HEK293 (cell line): ENCODE results near the gene S100A7.

ENCODE experiments used
- CTCF ChIA-PET: fragments of 350-600 bp; formaldehyde crosslinking; extraction: SDS; loops from one replicate; lab custom pipeline; 2021; ENCODE audit warnings: antibody characterized with exemption; lab: Yijun Ruan, JAX
- POLR2A ChIA-PET: fragments of 300-600 bp; formaldehyde crosslinking; extraction: SDS; loops from one replicate; lab custom pipeline; 2020; ENCODE audit warnings: antibody characterized with exemption, inconsistent platforms; lab: Yijun Ruan, JAX
- H3K27ac ChIP-seq: fragments of 200-500 bp; sonication (Bioruptor generic); 2 replicates; pipeline ENCODE4 v1.5.1; 2014; ENCODE audit warnings: low read depth, low read length, control low read depth, inconsistent platforms; ENCODE audit errors: extremely low read depth
- H3K36me3 ChIP-seq, 2 experiments: fragments of 200-500 bp in 1 of 2; sonication (Bioruptor generic) in 1 of 2; 1 replicate in 1 of 2; 2 replicates in 1 of 2; pipeline ENCODE4 v1.5.1; 2014 to 2017; ENCODE audit warnings: inconsistent platforms in 2 of 2, low read length in 2 of 2; ENCODE audit not compliant: control insufficient read depth in 2 of 2, insufficient read depth in 1 of 2
- H3K4me1 ChIP-seq: fragments of 200-500 bp; sonication (Bioruptor generic); 2 replicates; pipeline ENCODE4 v1.5.1; 2014; ENCODE audit warnings: mild to moderate bottlenecking, low read length, inconsistent platforms; ENCODE audit not compliant: control insufficient read depth, insufficient read depth
- H3K4me3 ChIP-seq: 2 replicates; pipeline ENCODE4 v1.5.1; 2011; ENCODE audit warnings: low read depth, mild to moderate bottlenecking, control low read depth, low read length, moderate library complexity
- H3K9me3 ChIP-seq: fragments of 200-500 bp; sonication (Bioruptor generic); 2 replicates; pipeline ENCODE4 v1.5.1; 2014; ENCODE audit warnings: low read depth, low read length, inconsistent platforms; ENCODE audit not compliant: control insufficient read depth, insufficient read depth
- FEZF1 ChIP-seq: fragments of 450-650 bp; formaldehyde crosslinking; IDR thresholded peaks from 2 replicates; pipeline ENCODE4 v1.5.1; 2016; ENCODE audit warnings: missing biosample characterization, missing genetic modification characterization
- KLF1 ChIP-seq: fragments of 450-650 bp; formaldehyde crosslinking; IDR thresholded peaks from 2 replicates; pipeline ENCODE4 v1.5.1; 2016; ENCODE audit warnings: missing biosample characterization, missing genetic modification characterization
- OVOL3 ChIP-seq: fragments of 450-650 bp; formaldehyde crosslinking; IDR thresholded peaks from 2 replicates; pipeline ENCODE4 v1.5.1; 2016; ENCODE audit warnings: missing biosample characterization, missing genetic modification characterization
- PRDM1 ChIP-seq: fragments of 450-650 bp; formaldehyde crosslinking; IDR thresholded peaks from 2 replicates; pipeline ENCODE4; 2016; ENCODE audit warnings: missing biosample characterization, missing genetic modification characterization
- PRDM10 ChIP-seq: fragments of 450-650 bp; formaldehyde crosslinking; IDR thresholded peaks from 2 replicates; pipeline ENCODE4 v1.5.1; 2016; ENCODE audit warnings: missing biosample characterization, missing genetic modification characterization
- SP2 ChIP-seq: fragments of 450-650 bp; formaldehyde crosslinking; IDR thresholded peaks from 2 replicates; pipeline ENCODE4 v1.5.1; 2016; ENCODE audit warnings: missing biosample characterization, missing genetic modification characterization
- SP7 ChIP-seq: fragments of 450-650 bp; formaldehyde crosslinking; IDR thresholded peaks from 2 replicates; pipeline ENCODE4 v1.5.1; 2016; ENCODE audit warnings: missing biosample characterization, missing genetic modification characterization
- ZBTB20 ChIP-seq: fragments of 450-650 bp; formaldehyde crosslinking; IDR thresholded peaks from 2 replicates; pipeline ENCODE4 v1.5.1; 2016; ENCODE audit warnings: missing biosample characterization, missing genetic modification characterization
- ZNF18 ChIP-seq: fragments of 450-650 bp; formaldehyde crosslinking; IDR thresholded peaks from 2 replicates; pipeline ENCODE4 v1.5.1; 2016; ENCODE audit warnings: missing biosample characterization, missing genetic modification characterization
- ZNF19 ChIP-seq: fragments of 450-650 bp; formaldehyde crosslinking; IDR thresholded peaks from 2 replicates; pipeline ENCODE4; 2016; ENCODE audit warnings: missing biosample characterization, missing genetic modification characterization, low read depth
- ZNF362 ChIP-seq: fragments of 450-650 bp; formaldehyde crosslinking; IDR thresholded peaks from 2 replicates; pipeline ENCODE4 v1.5.1; 2016; ENCODE audit warnings: missing biosample characterization, missing genetic modification characterization
- ZNF37A ChIP-seq: fragments of 450-650 bp; IDR thresholded peaks from 2 replicates; pipeline ENCODE4 v1.5.1; 2018; ENCODE audit warnings: missing biosample characterization, missing genetic modification characterization
- ZNF449 ChIP-seq: fragments of 450-650 bp; formaldehyde crosslinking; IDR thresholded peaks from 2 replicates; pipeline ENCODE4 v1.5.1; 2017; ENCODE audit warnings: missing biosample characterization, mild to moderate bottlenecking, missing genetic modification characterization, moderate library complexity
- ZNF600 ChIP-seq: fragments of 450-650 bp; formaldehyde crosslinking; IDR thresholded peaks from 2 replicates; pipeline ENCODE4 v1.5.1; 2016; ENCODE audit warnings: missing biosample characterization, missing genetic modification characterization
- ZNF701 ChIP-seq: fragments of 450-650 bp; formaldehyde crosslinking; IDR thresholded peaks from 2 replicates; pipeline ENCODE4 v1.5.1; 2016; ENCODE audit warnings: missing biosample characterization, missing genetic modification characterization
- ZSCAN30 ChIP-seq: fragments of 450-650 bp; IDR thresholded peaks from 2 replicates; pipeline ENCODE4 v1.5.1; 2018; ENCODE audit warnings: missing biosample characterization, mild to moderate bottlenecking, missing genetic modification characterization, moderate library complexity
- TF ChIP-seq, protein P1 (sequence below): fragments of 450-650 bp; formaldehyde crosslinking; IDR thresholded peaks from 2 replicates; pipeline ENCODE4 v1.5.1; 2016; ENCODE audit warnings: missing biosample characterization, missing genetic modification characterization
- TF ChIP-seq, protein P2 (sequence below): fragments of 450-650 bp; formaldehyde crosslinking; conservative IDR thresholded peaks from 2 replicates; pipeline ENCODE4 v1.5.1; 2016; ENCODE audit warnings: low read depth, missing biosample characterization, missing genetic modification characterization
- TF ChIP-seq, protein P3 (sequence below): fragments of 450-650 bp; formaldehyde crosslinking; IDR thresholded peaks from 2 replicates; pipeline ENCODE4 v1.5.1; 2016; ENCODE audit warnings: missing biosample characterization, missing genetic modification characterization

Gene S100A7

DNA sequence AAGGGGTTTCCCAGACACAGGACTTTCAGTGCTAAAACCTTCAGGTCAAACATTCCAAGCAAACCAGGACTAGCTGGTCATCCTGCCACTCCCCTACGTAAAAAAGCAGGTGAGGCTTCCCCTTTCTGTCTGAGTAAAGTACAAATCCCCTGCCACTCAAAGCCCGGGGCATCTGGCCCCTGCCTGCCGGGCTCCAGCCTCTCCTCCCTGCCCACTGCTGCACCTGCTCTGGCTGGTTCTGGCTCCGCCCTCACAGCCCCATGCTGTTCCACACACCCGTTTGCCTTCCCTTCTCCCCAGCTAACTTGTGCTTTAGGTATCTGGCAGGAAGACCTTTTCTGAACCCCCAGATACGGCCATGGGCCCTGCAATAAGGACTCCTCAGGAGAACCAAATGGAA, 23.3 kb upstream of the S100A7 start (continued):
- no peak for TF ChIP-seq ZSCAN30 (tag by site-specific recombination)
- TF ChIP-seq, protein P1, sequence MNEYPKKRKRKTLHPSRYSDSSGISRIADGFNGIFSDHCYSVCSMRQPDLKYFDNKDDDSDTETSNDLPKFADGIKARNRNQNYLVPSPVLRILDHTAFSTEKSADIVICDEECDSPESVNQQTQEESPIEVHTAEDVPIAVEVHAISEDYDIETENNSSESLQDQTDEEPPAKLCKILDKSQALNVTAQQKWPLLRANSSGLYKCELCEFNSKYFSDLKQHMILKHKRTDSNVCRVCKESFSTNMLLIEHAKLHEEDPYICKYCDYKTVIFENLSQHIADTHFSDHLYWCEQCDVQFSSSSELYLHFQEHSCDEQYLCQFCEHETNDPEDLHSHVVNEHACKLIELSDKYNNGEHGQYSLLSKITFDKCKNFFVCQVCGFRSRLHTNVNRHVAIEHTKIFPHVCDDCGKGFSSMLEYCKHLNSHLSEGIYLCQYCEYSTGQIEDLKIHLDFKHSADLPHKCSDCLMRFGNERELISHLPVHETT (tag by site-specific recombination) = no peak
- no peak for TF ChIP-seq ZNF362 (tag by site-specific recombination)
- TF ChIP-seq PRDM10 = no peak
- no peak for TF ChIP-seq SP2 (tag by site-specific recombination)
- TF ChIP-seq KLF1 (tag by site-specific recombination) = peak; percentile 40; the same call in 1 of the 2 replicates
- TF ChIP-seq ZNF600 (tag by site-specific recombination) = peak; percentile 10; the same call in 1 of the 2 replicates
- TF ChIP-seq SP7 (tag by site-specific recombination) = no peak
- TF ChIP-seq FEZF1 (tag by site-specific recombination) = no peak
- TF ChIP-seq OVOL3 (tag by site-specific recombination) = no peak
- no peak for TF ChIP-seq ZNF701 (tag by site-specific recombination)
- no peak for TF ChIP-seq ZNF19 (tag by site-specific recombination)

DNA sequence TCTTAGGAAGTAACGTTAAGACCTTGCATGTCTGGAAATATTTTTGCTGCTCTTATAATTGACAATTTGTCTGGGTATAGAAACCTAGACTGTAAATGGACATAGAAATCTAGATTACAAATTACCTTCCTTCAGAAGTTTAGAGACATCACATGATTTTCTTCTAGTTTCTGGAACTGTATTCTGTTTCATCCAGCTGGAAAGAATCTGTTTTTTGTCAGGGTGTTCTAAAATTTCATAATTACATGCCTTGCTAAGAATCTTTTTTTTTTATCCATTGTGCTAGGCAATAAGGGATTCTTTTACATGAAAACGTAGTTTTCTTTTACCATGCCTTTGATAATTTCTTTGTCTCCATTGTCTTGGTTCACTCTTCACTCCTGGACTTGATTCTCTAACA, 20.7 kb upstream of the S100A7 start:
- Histone ChIP-seq H3K4me1 (no peaks in the 10 kb centered on the region), H3K27ac (no peak overlapping the region), H3K9me3 (no peaks in the 10 kb centered on the region), H3K36me3 (no peaks in the 10 kb centered on the region), H3K4me3 (no peak overlapping the region)
- ChIA-PET POLR2A (no interaction called here), CTCF (interaction anchor here (1.5 kb wide), 1 partner anchor 15 kb away, joined by 7 read pairs; no protein-coding TSS in a partner anchor)
- TF ChIP-seq PRDM1 = no peak
- TF ChIP-seq, protein P2, sequence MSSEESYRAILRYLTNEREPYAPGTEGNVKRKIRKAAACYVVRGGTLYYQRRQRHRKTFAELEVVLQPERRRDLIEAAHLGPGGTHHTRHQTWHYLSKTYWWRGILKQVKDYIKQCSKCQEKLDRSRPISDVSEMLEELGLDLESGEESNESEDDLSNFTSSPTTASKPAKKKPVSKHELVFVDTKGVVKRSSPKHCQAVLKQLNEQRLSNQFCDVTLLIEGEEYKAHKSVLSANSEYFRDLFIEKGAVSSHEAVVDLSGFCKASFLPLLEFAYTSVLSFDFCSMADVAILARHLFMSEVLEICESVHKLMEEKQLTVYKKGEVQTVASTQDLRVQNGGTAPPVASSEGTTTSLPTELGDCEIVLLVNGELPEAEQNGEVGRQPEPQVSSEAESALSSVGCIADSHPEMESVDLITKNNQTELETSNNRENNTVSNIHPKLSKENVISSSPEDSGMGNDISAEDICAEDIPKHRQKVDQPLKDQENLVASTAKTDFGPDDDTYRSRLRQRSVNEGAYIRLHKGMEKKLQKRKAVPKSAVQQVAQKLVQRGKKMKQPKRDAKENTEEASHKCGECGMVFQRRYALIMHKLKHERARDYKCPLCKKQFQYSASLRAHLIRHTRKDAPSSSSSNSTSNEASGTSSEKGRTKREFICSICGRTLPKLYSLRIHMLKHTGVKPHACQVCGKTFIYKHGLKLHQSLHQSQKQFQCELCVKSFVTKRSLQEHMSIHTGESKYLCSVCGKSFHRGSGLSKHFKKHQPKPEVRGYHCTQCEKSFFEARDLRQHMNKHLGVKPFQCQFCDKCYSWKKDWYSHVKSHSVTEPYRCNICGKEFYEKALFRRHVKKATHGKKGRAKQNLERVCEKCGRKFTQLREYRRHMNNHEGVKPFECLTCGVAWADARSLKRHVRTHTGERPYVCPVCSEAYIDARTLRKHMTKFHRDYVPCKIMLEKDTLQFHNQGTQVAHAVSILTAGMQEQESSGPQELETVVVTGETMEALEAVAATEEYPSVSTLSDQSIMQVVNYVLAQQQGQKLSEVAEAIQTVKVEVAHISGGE = no peak
- TF ChIP-seq, protein P3, sequence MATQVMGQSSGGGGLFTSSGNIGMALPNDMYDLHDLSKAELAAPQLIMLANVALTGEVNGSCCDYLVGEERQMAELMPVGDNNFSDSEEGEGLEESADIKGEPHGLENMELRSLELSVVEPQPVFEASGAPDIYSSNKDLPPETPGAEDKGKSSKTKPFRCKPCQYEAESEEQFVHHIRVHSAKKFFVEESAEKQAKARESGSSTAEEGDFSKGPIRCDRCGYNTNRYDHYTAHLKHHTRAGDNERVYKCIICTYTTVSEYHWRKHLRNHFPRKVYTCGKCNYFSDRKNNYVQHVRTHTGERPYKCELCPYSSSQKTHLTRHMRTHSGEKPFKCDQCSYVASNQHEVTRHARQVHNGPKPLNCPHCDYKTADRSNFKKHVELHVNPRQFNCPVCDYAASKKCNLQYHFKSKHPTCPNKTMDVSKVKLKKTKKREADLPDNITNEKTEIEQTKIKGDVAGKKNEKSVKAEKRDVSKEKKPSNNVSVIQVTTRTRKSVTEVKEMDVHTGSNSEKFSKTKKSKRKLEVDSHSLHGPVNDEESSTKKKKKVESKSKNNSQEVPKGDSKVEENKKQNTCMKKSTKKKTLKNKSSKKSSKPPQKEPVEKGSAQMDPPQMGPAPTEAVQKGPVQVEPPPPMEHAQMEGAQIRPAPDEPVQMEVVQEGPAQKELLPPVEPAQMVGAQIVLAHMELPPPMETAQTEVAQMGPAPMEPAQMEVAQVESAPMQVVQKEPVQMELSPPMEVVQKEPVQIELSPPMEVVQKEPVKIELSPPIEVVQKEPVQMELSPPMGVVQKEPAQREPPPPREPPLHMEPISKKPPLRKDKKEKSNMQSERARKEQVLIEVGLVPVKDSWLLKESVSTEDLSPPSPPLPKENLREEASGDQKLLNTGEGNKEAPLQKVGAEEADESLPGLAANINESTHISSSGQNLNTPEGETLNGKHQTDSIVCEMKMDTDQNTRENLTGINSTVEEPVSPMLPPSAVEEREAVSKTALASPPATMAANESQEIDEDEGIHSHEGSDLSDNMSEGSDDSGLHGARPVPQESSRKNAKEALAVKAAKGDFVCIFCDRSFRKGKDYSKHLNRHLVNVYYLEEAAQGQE (tag by site-specific recombination) = no peak
- no peak for TF ChIP-seq ZNF362 (tag by site-specific recombination)
- TF ChIP-seq OVOL3 (tag by site-specific recombination) = no peak
- TF ChIP-seq ZBTB20 (tag by site-specific recombination) = no peak
- TF ChIP-seq ZNF37A (tag by site-specific recombination) = no peak
- TF ChIP-seq ZNF18 (tag by site-specific recombination) = no peak
- no peak for TF ChIP-seq ZNF449
